Ovary (tissue), 9 donors: ENCODE measurements around the gene TBL1X. TPM values are rescaled to one million over a fixed set of nuclear protein-coding genes. Genes with fewer than 3 reads are reported as not detected.

Experiments used
- DNase-seq, 5 donors: peaks; one replicate each; pipeline ENCODE4 v3.0.0-alpha.2; 2019 to 2020
- H3K27ac ChIP-seq, 2 donors: fragments of 200-600 bp; one replicate each; pipeline versions ENCODE4 v1.5.1 to v1.8.0; 2019 to 2022
- H3K27me3 ChIP-seq: fragments of 200-600 bp; one replicate; pipeline ENCODE4 v1.8.0; 2022
- H3K36me3 ChIP-seq: fragments of 200-600 bp; sonication (generic); one replicate; pipeline ENCODE4 v1.5.1; 2019
- H3K4me1 ChIP-seq: one replicate; pipeline ENCODE4 v1.8.1; 2013; ENCODE audit warnings: mild to moderate bottlenecking, moderate library complexity; ENCODE audit not compliant: insufficient read depth
- H3K4me3 ChIP-seq: fragments of 200-600 bp; sonication (generic); one replicate; pipeline ENCODE4 v1.5.1; 2017
- H3K9me3 ChIP-seq, 2 donors: fragments of 200-600 bp in 1 of 2; sonication (generic) in 1 of 2; one replicate each; pipeline versions ENCODE4 v1.5.1 to v1.8.1; 2013 to 2019; ENCODE audit warnings: mild to moderate bottlenecking in 1 of 2, moderate library complexity in 1 of 2
- CTCF ChIP-seq, 3 donors: fragments of 450-650 bp in 2 of 3; fragments of 200-600 bp in 1 of 3; IDR thresholded peaks; one replicate each; pipeline versions ENCODE4 v1.5.1 to v1.8.0; 2016 to 2022; ENCODE audit warnings: antibody characterized with exemption in 3 of 3, mild to moderate bottlenecking in 1 of 3
- EP300 ChIP-seq: sonication (generic); formaldehyde crosslinking; IDR thresholded peaks from one replicate; pipeline ENCODE4 v1.6.1; 2017; ENCODE audit warnings: antibody characterized with exemption
- POLR2A ChIP-seq: fragments of 450-650 bp; IDR thresholded peaks from one replicate; pipeline ENCODE4 v1.6.1; 2017; ENCODE audit warnings: antibody characterized with exemption, mild to moderate bottlenecking, moderate library complexity
- WGBS, 3 donors: extraction: QIAGEN DNeasy Blood & Tissue Kit in 1 of 3; methylation state at CpG; one replicate each; pipeline versions ENCODE4 v1.1.5 to v1.1.7; 2013 to 2017; 5-methylcytosine and 5-hydroxymethylcytosine counted together
- intact Hi-C, 4 donors: fragments of 100-400 bp; cut with DNase I; formaldehyde crosslinking; loops; one replicate each; pipeline versions ENCODE4 v1.11.0 to v1.15.1; 2022 to 2023
- polyA plus RNA-seq, 2 donors: library from polyadenylated mRNA; stranded (reverse); fragments of 200-250 nt in 1 of 2; fragments of 350-450 nt in 1 of 2; fragmentation: Illumina TruSeq in 1 of 2; extraction: RNeasy Lipid Tissue Mini Kit (QIAGEN cat#74804) in 1 of 2; gene quantifications; one replicate each; pipeline ENCODE4 v1.2.3, GENCODE V29; 2013 to 2014
- total RNA-seq, 7 donors: library from RNA; depleted of rRNA in 2 of 7; stranded (reverse); fragments of >200 nt in 2 of 7; fragmentation: NEBNext Ultra II Directional in 3 of 7; extraction: Animal tissue kit (Norgen Biotek cat#: 25700) in 3 of 7; gene quantifications; one replicate each; pipeline versions ENCODE4 v1.1.0 to v1.2.4, GENCODE V29; 2016 to 2023
- donor health status: DM: no; HTN: no; CAD: no; lungs with moderate emphysema.
- donor health status: DM: no; HTN: no; CAD: no.
- donor health status: Bipolar disorder and iron deficiency.
- donor health status: DM: yes; HTN: yes; CAD: no.
- donor health status: DM: no; HTN: no; CAD: no.
- donor health status: DM: yes; HTN: yes; CAD: no.

TBL1X gene
- total and polyA plus RNA-seq, 9 donors, result 11.3 to 50.5 (median 32.0) TPM

GRCh38 chrX:9746148-9746888 is 281.5 kb downstream of the TBL1X start:
- H3K36me3 ChIP-seq, result no peaks in the 10 kb centered on the region
- H3K4me3 ChIP-seq, result no peak overlapping the region
- H3K9me3 ChIP-seq, result no peaks in the 10 kb centered on the region
- TF ChIP-seq POLR2A (no peak), EP300 (no peak), CTCF (IDR thresholded peaks at IDR 0.05) (no peak)
- intact Hi-C loops, result no loop called here
- 32 to 50% (median 39%) methylated on average over 3 of the region's 3 CpGs for WGBS, 3 donors
- no peaks in the 10 kb centered on the region for H3K27me3 ChIP-seq
- DNase-seq, result no peak
- H3K27ac ChIP-seq, result no peak overlapping the region
- no peaks in the 10 kb centered on the region for H3K4me1 ChIP-seq

- Histone ChIP-seq H3K27ac (no peak overlapping the region), H3K4me1 (no peaks in the 10 kb centered on the region), H3K4me3 (no peak overlapping the region), H3K27me3 (no peaks in the 10 kb centered on the region), H3K36me3 (no peaks in the 10 kb centered on the region), H3K9me3 (no peaks in the 10 kb centered on the region)
- no peak for TF ChIP-seq POLR2A
- no peak for DNase-seq
- WGBS, 3 donors, result 78 to 81% (median 79%) methylated on average over 4 of the region's 4 CpGs
- intact Hi-C loops, result no loop called here
Observed at GRCh38 chrX:9747644-9748043, 282.8 kb downstream of the TBL1X start.

GRCh38 chrX:9749146-9749692 is 284.4 kb downstream of the TBL1X start:
- Histone ChIP-seq H3K9me3 (no peaks in the 10 kb centered on the region), H3K27ac (no peak overlapping the region), H3K27me3 (no peaks in the 10 kb centered on the region), H3K4me3 (no peak overlapping the region), H3K4me1 (no peaks in the 10 kb centered on the region), H3K36me3 (no peaks in the 10 kb centered on the region)
- no peak for TF ChIP-seq POLR2A
- no peak for TF ChIP-seq CTCF (IDR thresholded peaks at IDR 0.05)
- WGBS, 3 donors, result 58 to 61% (median 59%) methylated on average over 11 of the region's 11 CpGs
- no peak for DNase-seq
- intact Hi-C loops, result no loop called here

GRCh38 chrX:9757366-9757765 is 292.5 kb downstream of the TBL1X start:
- 89 to 91% (median 89%) methylated on average over 7 of the region's 7 CpGs for WGBS, 3 donors
- no peak for DNase-seq
- Histone ChIP-seq H3K4me1 (no peaks in the 10 kb centered on the region), H3K27me3 (no peaks in the 10 kb centered on the region), H3K9me3 (no peaks in the 10 kb centered on the region), H3K27ac (no peak overlapping the region), H3K36me3 (no peaks in the 10 kb centered on the region), H3K4me3 (no peak overlapping the region)
- no peak for TF ChIP-seq CTCF (IDR thresholded peaks at IDR 0.05)
- TF ChIP-seq POLR2A, result no peak
- TF ChIP-seq EP300, result no peak
- intact Hi-C loops, result no loop called here

- no peaks in the 10 kb centered on the region for H3K36me3 ChIP-seq
- no peak for DNase-seq
- H3K27ac ChIP-seq, result no peak overlapping the region
- 37 to 58% (median 48%) methylated on average over 4 of the region's 4 CpGs for WGBS, 3 donors
- TF ChIP-seq POLR2A (no peak), CTCF (IDR thresholded peaks at IDR 0.05) (no peak), EP300 (no peak)
- no peaks in the 10 kb centered on the region for H3K9me3 ChIP-seq
- H3K27me3 ChIP-seq, result no peaks in the 10 kb centered on the region
- no peaks in the 10 kb centered on the region for H3K4me1 ChIP-seq
- intact Hi-C loops, result no loop called here
- H3K4me3 ChIP-seq, result no peak overlapping the region
Observed at GRCh38 chrX:9758021-9758638, 293.3 kb downstream of the TBL1X start.
